ENCODE results near the gene RMDN2.

GRCh38 chr2:37992601-37993000 is 67.5 kb downstream of the RMDN2 start:
- no peak for TF ChIP-seq POLR2A (IDR thresholded peaks at IDR 0.05)
- TF ChIP-seq, protein P1, sequence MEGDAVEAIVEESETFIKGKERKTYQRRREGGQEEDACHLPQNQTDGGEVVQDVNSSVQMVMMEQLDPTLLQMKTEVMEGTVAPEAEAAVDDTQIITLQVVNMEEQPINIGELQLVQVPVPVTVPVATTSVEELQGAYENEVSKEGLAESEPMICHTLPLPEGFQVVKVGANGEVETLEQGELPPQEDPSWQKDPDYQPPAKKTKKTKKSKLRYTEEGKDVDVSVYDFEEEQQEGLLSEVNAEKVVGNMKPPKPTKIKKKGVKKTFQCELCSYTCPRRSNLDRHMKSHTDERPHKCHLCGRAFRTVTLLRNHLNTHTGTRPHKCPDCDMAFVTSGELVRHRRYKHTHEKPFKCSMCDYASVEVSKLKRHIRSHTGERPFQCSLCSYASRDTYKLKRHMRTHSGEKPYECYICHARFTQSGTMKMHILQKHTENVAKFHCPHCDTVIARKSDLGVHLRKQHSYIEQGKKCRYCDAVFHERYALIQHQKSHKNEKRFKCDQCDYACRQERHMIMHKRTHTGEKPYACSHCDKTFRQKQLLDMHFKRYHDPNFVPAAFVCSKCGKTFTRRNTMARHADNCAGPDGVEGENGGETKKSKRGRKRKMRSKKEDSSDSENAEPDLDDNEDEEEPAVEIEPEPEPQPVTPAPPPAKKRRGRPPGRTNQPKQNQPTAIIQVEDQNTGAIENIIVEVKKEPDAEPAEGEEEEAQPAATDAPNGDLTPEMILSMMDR (IDR thresholded peaks at IDR 0.05 in 8 of 11, conservative IDR thresholded peaks at IDR 0.05 in 3 of 11), result no peak
